Spleen (tissue), 11 donors: ENCODE results near the gene BZW2. TPM values are rescaled to one million over a fixed set of nuclear protein-coding genes. Genes with fewer than 3 reads are reported as not detected.

Experiments
- DNase-seq: peaks from one replicate; pipeline ENCODE4 v3.0.0-alpha.2; 2020
- H3K27ac ChIP-seq, 8 donors: fragments of 200-600 bp; sonication (generic) in 7 of 8; 1 replicate in 4 of 8; 2 replicates in 4 of 8; pipeline versions ENCODE4 v1.5.0 to v1.8.0; 2016 to 2021; ENCODE audit warnings: inconsistent platforms in 4 of 8, mild to moderate bottlenecking in 4 of 8, moderate library complexity in 1 of 8
- H3K27me3 ChIP-seq, 7 donors: fragments of 200-600 bp; sonication (generic) in 6 of 7; replicated peaks in 1 of 7; 1 replicate in 4 of 7; 2 replicates in 3 of 7; pipeline versions ENCODE4 v1.5.0 to v1.8.0; 2016 to 2021; ENCODE audit warnings: inconsistent platforms in 3 of 7, mild to moderate bottlenecking in 1 of 7
- H3K36me3 ChIP-seq, 6 donors: fragments of 200-600 bp; sonication (generic) in 5 of 6; 1 replicate in 4 of 6; 2 replicates in 2 of 6; pipeline versions ENCODE4 v1.5.0 to v1.8.0; 2016 to 2021; ENCODE audit warnings: inconsistent platforms in 2 of 6
- H3K4me1 ChIP-seq, 6 donors: fragments of 200-600 bp; sonication (generic) in 5 of 6; 1 replicate in 3 of 6; 2 replicates in 3 of 6; pipeline versions ENCODE4 v1.5.0 to v1.8.0; 2016 to 2021; ENCODE audit warnings: inconsistent platforms in 3 of 6
- H3K4me3 ChIP-seq, 8 donors: fragments of 200-600 bp; sonication (generic) in 7 of 8; 1 replicate in 4 of 8; 2 replicates in 4 of 8; pipeline versions ENCODE4 v1.5.0 to v1.8.0; 2016 to 2021; ENCODE audit warnings: inconsistent platforms in 4 of 8, mild to moderate bottlenecking in 4 of 8, moderate library complexity in 2 of 8
- H3K9me3 ChIP-seq, 8 donors: fragments of 200-600 bp; sonication (generic) in 7 of 8; 1 replicate in 4 of 8; 2 replicates in 4 of 8; pipeline versions ENCODE4 v1.5.0 to v1.8.0; 2016 to 2021; ENCODE audit warnings: inconsistent platforms in 4 of 8
- POLR2A ChIP-seq, 3 donors: fragments of 450-650 bp; IDR thresholded peaks; one replicate each; pipeline ENCODE4 v1.5.1; 2017; ENCODE audit warnings: antibody characterized with exemption in 3 of 3, mild to moderate bottlenecking in 1 of 3
- POLR2AphosphoS5 ChIP-seq, 3 donors: sonication (generic); formaldehyde crosslinking; IDR thresholded peaks; one replicate each; pipeline ENCODE4 v1.5.1; 2017; ENCODE audit warnings: antibody characterized with exemption in 3 of 3
- WGBS, 5 donors: extraction: QIAGEN DNeasy Blood & Tissue Kit in 3 of 5; methylation state at CpG; one replicate each; pipeline versions ENCODE4 v1.1.5 to v1.1.7; 2013 to 2018; 5-methylcytosine and 5-hydroxymethylcytosine counted together
- intact Hi-C: fragments of 100-400 bp; cut with DNase I; formaldehyde crosslinking; loops from one replicate; pipeline ENCODE4 v1.15.0; 2023; ENCODE audit warnings: low total_unique reads
- polyA plus RNA-seq, 3 donors: library from polyadenylated mRNA; stranded (reverse); fragments of 200-250 nt; gene quantifications; one replicate each; pipeline ENCODE4 v1.2.1, GENCODE V29; 2013
- total RNA-seq, 7 donors: library from RNA; depleted of rRNA in 3 of 7; stranded (reverse); fragments of >200 nt in 3 of 7; fragmentation: NEBNext Ultra II Directional in 4 of 7; extraction: Animal tissue kit (Norgen Biotek cat#: 25700) in 4 of 7; gene quantifications; one replicate each; pipeline versions ENCODE4 v1.1.0 to v1.2.1, GENCODE V29; 2016 to 2021
- TF ChIP-seq, protein P1 (sequence below), 11 experiments: fragments of 200-600 bp in 7 of 11; fragments of 450-650 bp in 4 of 11; sonication (generic) in 4 of 11; IDR thresholded peaks in 8 of 11; conservative IDR thresholded peaks in 3 of 11; 1 replicate in 7 of 11; 2 replicates in 4 of 11; pipeline versions ENCODE4 v1.4.0 to v1.8.0; 2016 to 2021; ENCODE audit warnings: antibody characterized with exemption in 11 of 11, inconsistent platforms in 4 of 11, mild to moderate bottlenecking in 1 of 11
- donor health status: healthy with polysubstance abuse.
- donor health status: DM: no; HTN: no; CAD: no; lungs with moderate emphysema.
- donor health status: DM: no; HTN: no; CAD: no.
- donor health status: Bipolar disorder and iron deficiency.
- donor health status: healthy.
- donor health status: DM: no; HTN: no; CAD: no.
- donor health status: DM: yes; HTN: yes; CAD: no.

Gene BZW2
- total and polyA plus RNA-seq, 10 donors = 19.4 to 40.5 (median 26.8) TPM

- no peaks in the 10 kb centered on the region for H3K27me3 ChIP-seq
- TF ChIP-seq, protein P1, sequence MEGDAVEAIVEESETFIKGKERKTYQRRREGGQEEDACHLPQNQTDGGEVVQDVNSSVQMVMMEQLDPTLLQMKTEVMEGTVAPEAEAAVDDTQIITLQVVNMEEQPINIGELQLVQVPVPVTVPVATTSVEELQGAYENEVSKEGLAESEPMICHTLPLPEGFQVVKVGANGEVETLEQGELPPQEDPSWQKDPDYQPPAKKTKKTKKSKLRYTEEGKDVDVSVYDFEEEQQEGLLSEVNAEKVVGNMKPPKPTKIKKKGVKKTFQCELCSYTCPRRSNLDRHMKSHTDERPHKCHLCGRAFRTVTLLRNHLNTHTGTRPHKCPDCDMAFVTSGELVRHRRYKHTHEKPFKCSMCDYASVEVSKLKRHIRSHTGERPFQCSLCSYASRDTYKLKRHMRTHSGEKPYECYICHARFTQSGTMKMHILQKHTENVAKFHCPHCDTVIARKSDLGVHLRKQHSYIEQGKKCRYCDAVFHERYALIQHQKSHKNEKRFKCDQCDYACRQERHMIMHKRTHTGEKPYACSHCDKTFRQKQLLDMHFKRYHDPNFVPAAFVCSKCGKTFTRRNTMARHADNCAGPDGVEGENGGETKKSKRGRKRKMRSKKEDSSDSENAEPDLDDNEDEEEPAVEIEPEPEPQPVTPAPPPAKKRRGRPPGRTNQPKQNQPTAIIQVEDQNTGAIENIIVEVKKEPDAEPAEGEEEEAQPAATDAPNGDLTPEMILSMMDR (IDR thresholded peaks at IDR 0.05 in 8 of 11, conservative IDR thresholded peaks at IDR 0.05 in 3 of 11) = no peak
- TF ChIP-seq POLR2A (IDR thresholded peaks at IDR 0.05) (no peak), POLR2AphosphoS5 (IDR thresholded peaks at IDR 0.05) (no peak)
- peak overlapping the region in 3 of 8 donors; percentile 44 to 68 (median 47) for H3K27ac ChIP-seq
- no peaks in the 10 kb centered on the region for H3K9me3 ChIP-seq
- 78 to 95% (median 80%) methylated on average over 3 of the region's 3 CpGs for WGBS, 5 donors
- no peaks in the 10 kb centered on the region for H3K36me3 ChIP-seq
- no peak for DNase-seq
- intact Hi-C loops = no loop called here
- no peaks in the 10 kb centered on the region for H3K4me1 ChIP-seq
- H3K4me3 ChIP-seq = no peak overlapping the region
Measured at GRCh38 chr7:16730937-16731336, 85.0 kb downstream of the BZW2 start.

- WGBS, 5 donors = 93 to 95% (median 94%) methylated on average over 4 of the region's 4 CpGs
Measured at GRCh38 chr7:16732828-16733227, 86.8 kb downstream of the BZW2 start.

GRCh38 chr7:16734148-16734726, 88.3 kb downstream of the BZW2 start:
- WGBS, 5 donors = 79 to 91% (median 83%) methylated on average over 7 of the region's 7 CpGs
- DNase-seq = no peak
- Histone ChIP-seq H3K36me3 (no peaks in the 10 kb centered on the region), H3K27me3 (no peaks in the 10 kb centered on the region), H3K4me1 (no peaks in the 10 kb centered on the region), H3K27ac (peak overlapping the region in 1 of 8 donors; percentile 21), H3K9me3 (no peaks in the 10 kb centered on the region), H3K4me3 (no peak overlapping the region)
- TF ChIP-seq POLR2AphosphoS5 (IDR thresholded peaks at IDR 0.05) (no peak), POLR2A (IDR thresholded peaks at IDR 0.05) (no peak)
- TF ChIP-seq, protein P1 (IDR thresholded peaks at IDR 0.05 in 8 of 11, conservative IDR thresholded peaks at IDR 0.05 in 3 of 11) = no peak
- intact Hi-C loops = no loop called here

More at GRCh38 chr7:16732828-16733227, 86.8 kb downstream of the BZW2 start:
- Histone ChIP-seq H3K27me3 (no peaks in the 10 kb centered on the region), H3K36me3 (no peaks in the 10 kb centered on the region), H3K4me3 (no peak overlapping the region), H3K4me1 (no peaks in the 10 kb centered on the region), H3K9me3 (no peaks in the 10 kb centered on the region), H3K27ac (no peak overlapping the region)
- TF ChIP-seq POLR2A (IDR thresholded peaks at IDR 0.05) = no peak
- intact Hi-C loops = no loop called here
- DNase-seq = no peak

DNA sequence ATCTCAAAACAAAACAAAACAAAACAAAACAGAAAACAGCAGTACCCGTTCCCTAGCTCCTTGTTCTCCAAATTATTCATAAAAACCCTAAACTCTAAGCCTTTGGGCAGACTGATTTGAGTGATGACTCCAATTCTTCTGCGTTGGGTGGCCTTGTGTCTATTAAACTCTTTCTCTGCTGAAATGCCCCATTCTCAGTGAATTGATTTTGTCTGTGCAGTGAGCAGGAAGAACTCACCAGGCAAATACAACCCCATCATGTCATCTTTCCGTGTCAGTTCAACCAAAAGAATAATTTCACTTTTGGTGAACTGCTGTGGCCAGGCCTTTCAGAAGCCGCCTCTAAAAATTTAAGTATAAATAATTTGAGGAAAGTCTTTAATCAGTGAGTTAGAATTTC, 89.0 kb downstream of the BZW2 start:
- Histone ChIP-seq H3K36me3 (no peaks in the 10 kb centered on the region), H3K4me3 (no peak overlapping the region), H3K9me3 (no peaks in the 10 kb centered on the region), H3K27ac (no peak overlapping the region), H3K4me1 (peaks cover 0 to under 1% (median 0%) of the 10 kb centered on the region in 6 donors), H3K27me3 (no peaks in the 10 kb centered on the region)
- 74 to 89% (median 81%) methylated on average over 4 of the region's 4 CpGs for WGBS, 5 donors
- intact Hi-C loops = no loop called here
- TF ChIP-seq, protein P1 (IDR thresholded peaks at IDR 0.05 in 8 of 11, conservative IDR thresholded peaks at IDR 0.05 in 3 of 11) = no peak
- TF ChIP-seq POLR2A (IDR thresholded peaks at IDR 0.05) = no peak
- no peak for TF ChIP-seq POLR2AphosphoS5 (IDR thresholded peaks at IDR 0.05)
- no peak for DNase-seq
